Endodermal cell (in vitro differentiated cells): Measurements from ENCODE around the gene PIEZO2. TPM values are rescaled to one million over a fixed set of nuclear protein-coding genes. Genes with fewer than 3 reads are reported as not detected.

Experiments
- DNase-seq: peaks from one replicate; pipeline ENCODE4 v3.0.0-alpha.2; 2017
- H3K27ac ChIP-seq: 2 replicates; pipeline ENCODE4 v1.5.1; 2013; ENCODE audit warnings: mild to moderate bottlenecking, low read depth, low read length, moderate library complexity
- H3K27me3 ChIP-seq: 2 replicates; pipeline ENCODE4 v1.6.1; 2013; ENCODE audit warnings: mild to moderate bottlenecking, low read length, moderate library complexity; ENCODE audit not compliant: insufficient read depth, control insufficient read depth, poor library complexity, severe bottlenecking
- H3K36me3 ChIP-seq: 2 replicates; pipeline ENCODE4 v1.7.0; 2013; ENCODE audit warnings: mild to moderate bottlenecking, low read length, moderate library complexity; ENCODE audit not compliant: control insufficient read depth, insufficient read depth
- H3K4me1 ChIP-seq: one replicate; pipeline ENCODE4 v1.7.0; 2013; ENCODE audit warnings: low read length; ENCODE audit not compliant: control insufficient read depth, insufficient read depth
- H3K4me3 ChIP-seq: 2 replicates; pipeline ENCODE4 v1.5.1; 2013; ENCODE audit warnings: mild to moderate bottlenecking, low read length, moderate library complexity
- H3K9ac ChIP-seq: 2 replicates; pipeline ENCODE4 v1.6.1; 2013; ENCODE audit warnings: mild to moderate bottlenecking, low read length, moderate library complexity; ENCODE audit not compliant: poor library complexity, severe bottlenecking; ENCODE audit errors: extremely low read depth
- H3K9me3 ChIP-seq: 2 replicates; pipeline ENCODE4 v1.6.1; 2013; ENCODE audit warnings: mild to moderate bottlenecking, low read length, moderate library complexity; ENCODE audit not compliant: control insufficient read depth
- H3K27ac Mint-ChIP-seq: 2 replicates; pipeline ENCODE4 v1.8.0; 2020; ENCODE audit warnings: mixed read lengths
- H3K27me3 Mint-ChIP-seq: 2 replicates; pipeline ENCODE4 v1.8.0; 2021; ENCODE audit warnings: mild to moderate bottlenecking, mixed read lengths; ENCODE audit not compliant: insufficient read depth
- H3K36me3 Mint-ChIP-seq: 2 replicates; pipeline ENCODE4 v1.8.0; 2020; ENCODE audit warnings: low read depth, mixed read lengths
- H3K4me1 Mint-ChIP-seq: 2 replicates; pipeline ENCODE4 v1.8.0; 2020; ENCODE audit warnings: mixed read lengths
- H3K4me3 Mint-ChIP-seq: 2 replicates; pipeline ENCODE4 v1.8.0; 2020; ENCODE audit warnings: mild to moderate bottlenecking, moderate library complexity, mixed read lengths
- H3K9me3 Mint-ChIP-seq: 2 replicates; pipeline ENCODE4 v1.8.0; 2020; ENCODE audit warnings: mild to moderate bottlenecking, mixed read lengths
- CTCF ChIP-seq: fragments of 200-600 bp; sonication (generic); conservative IDR thresholded peaks from 2 replicates; pipeline ENCODE4 v1.5.0; 2021; ENCODE audit warnings: antibody characterized with exemption, mild to moderate bottlenecking
- WGBS, 2 experiments: methylation state at CpG; one replicate each; pipeline versions ENCODE4 v1.1.5 to v1.1.7; 2013; ENCODE audit warnings: missing lambda C conversion rate in 2 of 2, mixed read lengths in 1 of 2; ENCODE audit not compliant: insufficient coverage in 1 of 2, insufficient read length in 1 of 2; 5-methylcytosine and 5-hydroxymethylcytosine counted together
- total RNA-seq, 2 donors: library from RNA; stranded (reverse); fragmentation: NEBNext Ultra II Directional in 1 of 2; extraction: Animal tissue kit (Norgen Biotek cat#: 25700) in 1 of 2; gene quantifications; 2 replicates in 1 of 2; 3 replicates in 1 of 2; pipeline ENCODE4 v1.2.1, GENCODE V29; 2021

PIEZO2 gene
- total RNA-seq, 2 donors from 2014 or later = 7.3 to 12.1 TPM

GRCh38 chr18:11077548-11078187 is 71.7 kb downstream of the PIEZO2 start:
- WGBS, 2 experiments = 92 to 100% methylated on average over 1 to 5 of the region's 5 CpGs

GRCh38 chr18:11074889-11075288 is 74.5 kb downstream of the PIEZO2 start:
- Mint-ChIP-seq H3K36me3 (no peaks in the 10 kb centered on the region), H3K4me3 (no peak overlapping the region), H3K27me3 (peaks cover 9% of the 10 kb centered on the region), H3K27ac (no peak overlapping the region), H3K4me1 (peaks cover 23% of the 10 kb centered on the region), H3K9me3 (no peaks in the 10 kb centered on the region)
- WGBS, 2 experiments = 88 to 90% methylated on average over 2 to 5 of the region's 5 CpGs
- Histone ChIP-seq H3K9me3 (no peaks in the 10 kb centered on the region), H3K36me3 (no peaks in the 10 kb centered on the region), H3K9ac (no peak overlapping the region), H3K4me3 (no peak overlapping the region), H3K27ac (no peak overlapping the region), H3K4me1 (peaks cover 13% of the 10 kb centered on the region), H3K27me3 (no peaks in the 10 kb centered on the region)
- TF ChIP-seq CTCF = no peak
- no peak for DNase-seq

More at GRCh38 chr18:11077548-11078187, 71.7 kb downstream of the PIEZO2 start:
- Histone ChIP-seq H3K27ac (no peak overlapping the region), H3K9ac (no peak overlapping the region), H3K4me1 (peaks cover 12% of the 10 kb centered on the region), H3K36me3 (peaks cover 3% of the 10 kb centered on the region), H3K4me3 (no peak overlapping the region), H3K27me3 (no peaks in the 10 kb centered on the region), H3K9me3 (no peaks in the 10 kb centered on the region)
- no peaks in the 10 kb centered on the region for H3K27me3 Mint-ChIP-seq
- no peaks in the 10 kb centered on the region for H3K9me3 Mint-ChIP-seq
- DNase-seq = no peak
- H3K4me3 Mint-ChIP-seq = no peak overlapping the region
- TF ChIP-seq CTCF = no peak
- no peak overlapping the region for H3K27ac Mint-ChIP-seq
- H3K36me3 Mint-ChIP-seq = no peaks in the 10 kb centered on the region
- peaks cover 19% of the 10 kb centered on the region for H3K4me1 Mint-ChIP-seq

- Histone ChIP-seq H3K4me3 (no peak overlapping the region), H3K27ac (no peak overlapping the region), H3K9me3 (no peaks in the 10 kb centered on the region), H3K9ac (no peak overlapping the region), H3K4me1 (peaks cover 13% of the 10 kb centered on the region), H3K27me3 (no peaks in the 10 kb centered on the region), H3K36me3 (no peaks in the 10 kb centered on the region)
- 93 to 100% methylated on average over 6 to 9 of the region's 9 CpGs for WGBS, 2 experiments
- H3K27ac Mint-ChIP-seq = no peak overlapping the region
- peaks cover 23% of the 10 kb centered on the region for H3K4me1 Mint-ChIP-seq
- no peak for TF ChIP-seq CTCF
- H3K27me3 Mint-ChIP-seq = peaks cover 9% of the 10 kb centered on the region
- no peak overlapping the region for H3K4me3 Mint-ChIP-seq
- H3K36me3 Mint-ChIP-seq = no peaks in the 10 kb centered on the region
- peaks cover 1% of the 10 kb centered on the region for H3K9me3 Mint-ChIP-seq
- DNase-seq = no peak
Measured at GRCh38 chr18:11073971-11074370, 75.4 kb downstream of the PIEZO2 start.
